Measurements from ENCODE around the gene CER1.

The CER1 gene

GRCh38 chr9:14750821-14751220 lies 28.3 kb upstream of the CER1 start:
- Histone ChIP-seq H3K4me1 (ENCODE audit: control insufficient read depth in 2 of 2, insufficient read depth in 2 of 2, low read length in 2 of 2) (no peaks in the 10 kb centered on the region), H3K36me3 (ENCODE audit: control insufficient read depth in 2 of 2, insufficient read depth in 2 of 2, low read length in 2 of 2) (no peaks in the 10 kb centered on the region), H3K9ac (ENCODE audit: low read depth in 1 of 2, low read length in 2 of 2) (no peak overlapping the region), H3K27ac (ENCODE audit: low read depth in 2 of 2, low read length in 2 of 2) (no peak overlapping the region), H3K4me3 (ENCODE audit: low read length in 2 of 2) (no peak overlapping the region), H3K27me3 (ENCODE audit: control insufficient read depth in 2 of 2, insufficient read depth in 2 of 2, low read length in 2 of 2) (no peaks in the 10 kb centered on the region), H3K9me3 (ENCODE audit: control insufficient read depth in 2 of 2, low read length in 2 of 2) (no peaks in the 10 kb centered on the region)

- Histone ChIP-seq H3K36me3 (ENCODE audit: control insufficient read depth in 2 of 2, insufficient read depth in 2 of 2, low read length in 2 of 2) (no peaks in the 10 kb centered on the region), H3K9ac (ENCODE audit: low read depth in 1 of 2, low read length in 2 of 2) (no peak overlapping the region), H3K9me3 (ENCODE audit: control insufficient read depth in 2 of 2, low read length in 2 of 2) (no peaks in the 10 kb centered on the region), H3K4me3 (ENCODE audit: low read length in 2 of 2) (no peak overlapping the region), H3K27ac (ENCODE audit: low read depth in 2 of 2, low read length in 2 of 2) (no peak overlapping the region), H3K4me1 (ENCODE audit: control insufficient read depth in 2 of 2, insufficient read depth in 2 of 2, low read length in 2 of 2) (no peaks in the 10 kb centered on the region), H3K27me3 (ENCODE audit: control insufficient read depth in 2 of 2, insufficient read depth in 2 of 2, low read length in 2 of 2) (no peaks in the 10 kb centered on the region)
These were observed 27.2 kb upstream of the CER1 start for GRCh38 chr9:14749741-14750211.

- Histone ChIP-seq H3K27ac (ENCODE audit: low read depth in 2 of 2, low read length in 2 of 2) (no peak overlapping the region), H3K27me3 (ENCODE audit: control insufficient read depth in 2 of 2, insufficient read depth in 2 of 2, low read length in 2 of 2) (no peaks in the 10 kb centered on the region), H3K4me1 (ENCODE audit: control insufficient read depth in 2 of 2, insufficient read depth in 2 of 2, low read length in 2 of 2) (no peaks in the 10 kb centered on the region), H3K4me3 (ENCODE audit: low read length in 2 of 2) (no peak overlapping the region), H3K9ac (ENCODE audit: low read depth in 1 of 2, low read length in 2 of 2) (no peak overlapping the region), H3K36me3 (ENCODE audit: control insufficient read depth in 2 of 2, insufficient read depth in 2 of 2, low read length in 2 of 2) (no peaks in the 10 kb centered on the region), H3K9me3 (ENCODE audit: control insufficient read depth in 2 of 2, low read length in 2 of 2) (no peaks in the 10 kb centered on the region)
These were observed 25.8 kb upstream of the CER1 start for GRCh38 chr9:14748373-14748772.

- Histone ChIP-seq H3K4me3 (ENCODE audit: low read length in 2 of 2) (no peak overlapping the region), H3K27ac (ENCODE audit: low read depth in 2 of 2, low read length in 2 of 2) (no peak overlapping the region), H3K27me3 (ENCODE audit: control insufficient read depth in 2 of 2, insufficient read depth in 2 of 2, low read length in 2 of 2) (no peaks in the 10 kb centered on the region), H3K9me3 (ENCODE audit: control insufficient read depth in 2 of 2, low read length in 2 of 2) (no peaks in the 10 kb centered on the region), H3K9ac (ENCODE audit: low read depth in 1 of 2, low read length in 2 of 2) (no peak overlapping the region), H3K4me1 (ENCODE audit: control insufficient read depth in 2 of 2, insufficient read depth in 2 of 2, low read length in 2 of 2) (no peaks in the 10 kb centered on the region), H3K36me3 (ENCODE audit: control insufficient read depth in 2 of 2, insufficient read depth in 2 of 2, low read length in 2 of 2) (no peaks in the 10 kb centered on the region)
These were observed 24.6 kb upstream of the CER1 start for GRCh38 chr9:14747111-14747510.

- Histone ChIP-seq H3K9me3 (ENCODE audit: control insufficient read depth in 2 of 2, low read length in 2 of 2) (no peaks in the 10 kb centered on the region), H3K9ac (ENCODE audit: low read depth in 1 of 2, low read length in 2 of 2) (no peak overlapping the region), H3K36me3 (ENCODE audit: control insufficient read depth in 2 of 2, insufficient read depth in 2 of 2, low read length in 2 of 2) (no peaks in the 10 kb centered on the region), H3K27ac (ENCODE audit: low read depth in 2 of 2, low read length in 2 of 2) (no peak overlapping the region), H3K4me3 (ENCODE audit: low read length in 2 of 2) (no peak overlapping the region), H3K27me3 (ENCODE audit: control insufficient read depth in 2 of 2, insufficient read depth in 2 of 2, low read length in 2 of 2) (no peaks in the 10 kb centered on the region), H3K4me1 (ENCODE audit: control insufficient read depth in 2 of 2, insufficient read depth in 2 of 2, low read length in 2 of 2) (no peaks in the 10 kb centered on the region)
These were observed 24.1 kb upstream of the CER1 start for GRCh38 chr9:14746626-14747025.

- no peak overlapping the region for H3K9ac ChIP-seq (ENCODE audit: low read depth in 1 of 2, low read length in 2 of 2)
- H3K36me3 ChIP-seq (ENCODE audit: control insufficient read depth in 2 of 2, insufficient read depth in 2 of 2, low read length in 2 of 2), result no peaks in the 10 kb centered on the region
- H3K27me3 ChIP-seq (ENCODE audit: control insufficient read depth in 2 of 2, insufficient read depth in 2 of 2, low read length in 2 of 2), result no peaks in the 10 kb centered on the region
These were observed 22.2 kb upstream of the CER1 start for GRCh38 chr9:14744768-14745167.

GRCh38 chr9:14741369-14741768 lies 18.8 kb upstream of the CER1 start:
- Histone ChIP-seq H3K27ac (ENCODE audit: low read depth in 2 of 2, low read length in 2 of 2) (no peak overlapping the region), H3K4me1 (ENCODE audit: control insufficient read depth in 2 of 2, insufficient read depth in 2 of 2, low read length in 2 of 2) (no peaks in the 10 kb centered on the region), H3K9me3 (ENCODE audit: control insufficient read depth in 2 of 2, low read length in 2 of 2) (no peaks in the 10 kb centered on the region), H3K36me3 (ENCODE audit: control insufficient read depth in 2 of 2, insufficient read depth in 2 of 2, low read length in 2 of 2) (no peaks in the 10 kb centered on the region), H3K9ac (ENCODE audit: low read depth in 1 of 2, low read length in 2 of 2) (no peak overlapping the region), H3K4me3 (ENCODE audit: low read length in 2 of 2) (no peak overlapping the region), H3K27me3 (ENCODE audit: control insufficient read depth in 2 of 2, insufficient read depth in 2 of 2, low read length in 2 of 2) (no peaks in the 10 kb centered on the region)

More at GRCh38 chr9:14744768-14745167, 22.2 kb upstream of the CER1 start:
- H3K27ac ChIP-seq (ENCODE audit: low read depth in 2 of 2, low read length in 2 of 2), result no peak overlapping the region
- H3K4me3 ChIP-seq (ENCODE audit: low read length in 2 of 2), result no peak overlapping the region
- H3K9me3 ChIP-seq (ENCODE audit: control insufficient read depth in 2 of 2, low read length in 2 of 2), result no peaks in the 10 kb centered on the region
- H3K4me1 ChIP-seq (ENCODE audit: control insufficient read depth in 2 of 2, insufficient read depth in 2 of 2, low read length in 2 of 2), result no peaks in the 10 kb centered on the region

GRCh38 chr9:14733133-14733532 lies 10.6 kb upstream of the CER1 start:
- H3K4me3 ChIP-seq (ENCODE audit: low read length in 2 of 2), result no peak overlapping the region

GRCh38 chr9:14731294-14731981 lies 8.9 kb upstream of the CER1 start:
- H3K9ac ChIP-seq (ENCODE audit: low read depth in 1 of 2, low read length in 2 of 2), result no peak overlapping the region
- H3K4me1 ChIP-seq (ENCODE audit: control insufficient read depth in 2 of 2, insufficient read depth in 2 of 2, low read length in 2 of 2), result no peaks in the 10 kb centered on the region

More at GRCh38 chr9:14733133-14733532, 10.6 kb upstream of the CER1 start:
- H3K9ac ChIP-seq (ENCODE audit: low read depth in 1 of 2, low read length in 2 of 2), result no peak overlapping the region
- H3K27me3 ChIP-seq (ENCODE audit: control insufficient read depth in 2 of 2, insufficient read depth in 2 of 2, low read length in 2 of 2), result no peaks in the 10 kb centered on the region
- H3K9me3 ChIP-seq (ENCODE audit: control insufficient read depth in 2 of 2, low read length in 2 of 2), result no peaks in the 10 kb centered on the region
- H3K4me1 ChIP-seq (ENCODE audit: control insufficient read depth in 2 of 2, insufficient read depth in 2 of 2, low read length in 2 of 2), result no peaks in the 10 kb centered on the region
- no peaks in the 10 kb centered on the region for H3K36me3 ChIP-seq (ENCODE audit: control insufficient read depth in 2 of 2, insufficient read depth in 2 of 2, low read length in 2 of 2)
- H3K27ac ChIP-seq (ENCODE audit: low read depth in 2 of 2, low read length in 2 of 2), result no peak overlapping the region

GRCh38 chr9:14730461-14730898 lies 7.9 kb upstream of the CER1 start:
- Histone ChIP-seq H3K4me3 (ENCODE audit: low read length in 2 of 2) (no peak overlapping the region), H3K9ac (ENCODE audit: low read depth in 1 of 2, low read length in 2 of 2) (no peak overlapping the region), H3K36me3 (ENCODE audit: control insufficient read depth in 2 of 2, insufficient read depth in 2 of 2, low read length in 2 of 2) (no peaks in the 10 kb centered on the region), H3K9me3 (ENCODE audit: control insufficient read depth in 2 of 2, low read length in 2 of 2) (no peaks in the 10 kb centered on the region), H3K4me1 (ENCODE audit: control insufficient read depth in 2 of 2, insufficient read depth in 2 of 2, low read length in 2 of 2) (no peaks in the 10 kb centered on the region), H3K27me3 (ENCODE audit: control insufficient read depth in 2 of 2, insufficient read depth in 2 of 2, low read length in 2 of 2) (no peaks in the 10 kb centered on the region), H3K27ac (ENCODE audit: low read depth in 2 of 2, low read length in 2 of 2) (no peak overlapping the region)

More at GRCh38 chr9:14731294-14731981, 8.9 kb upstream of the CER1 start:
- Histone ChIP-seq H3K9me3 (ENCODE audit: control insufficient read depth in 2 of 2, low read length in 2 of 2) (no peaks in the 10 kb centered on the region), H3K27me3 (ENCODE audit: control insufficient read depth in 2 of 2, insufficient read depth in 2 of 2, low read length in 2 of 2) (no peaks in the 10 kb centered on the region), H3K4me3 (ENCODE audit: low read length in 2 of 2) (no peak overlapping the region), H3K36me3 (ENCODE audit: control insufficient read depth in 2 of 2, insufficient read depth in 2 of 2, low read length in 2 of 2) (no peaks in the 10 kb centered on the region), H3K27ac (ENCODE audit: low read depth in 2 of 2, low read length in 2 of 2) (no peak overlapping the region)

All from mucosa of rectum (tissue), 2 donors.